SK-N-SH (cell line): ENCODE results near the gene CCDC93. TPM values are rescaled to one million over a fixed set of nuclear protein-coding genes. Genes with fewer than 3 reads are reported as not detected.

Experiments used
- CTCF ChIA-PET: fragments of 300-600, 350-600 bp; formaldehyde crosslinking; extraction: SDS; loops from one replicate; lab custom pipeline; 2021; lab: Yijun Ruan, JAX
- POLR2A ChIA-PET: fragments of 350-600 bp; sonication (Branson Sonifier 250); formaldehyde crosslinking; extraction: SDS; loops from one replicate; lab custom pipeline; 2020; ENCODE audit warnings: antibody characterized with exemption, inconsistent platforms; lab: Yijun Ruan, JAX
- DNase-seq: peaks from one replicate; pipeline ENCODE4 v3.0.0; 2012
- H2AFZ ChIP-seq: fragments of 200-600 bp; sonication (generic); 2 replicates; pipeline ENCODE4 v1.8.1; 2016; ENCODE audit warnings: antibody characterized with exemption, mild to moderate bottlenecking, low read depth
- H3F3A ChIP-seq: fragments of 200-600 bp; sonication (generic); replicated peaks from 2 replicates; pipeline ENCODE3; 2016; ENCODE audit warnings: antibody characterized with exemption, mild to moderate bottlenecking; ENCODE audit not compliant: insufficient read depth
- H3K27ac ChIP-seq, 2 experiments: fragments of 200-500 bp in 1 of 2; fragments of 200-600 bp in 1 of 2; sonication (Bioruptor generic) in 1 of 2; sonication (generic), shearing (Covaris generic) in 1 of 2; 2 replicates each; pipeline versions ENCODE4 v1.5.1 to v1.6.1; 2014 to 2016; ENCODE audit warnings: low read depth in 2 of 2, inconsistent platforms in 1 of 2, low read length in 1 of 2, mild to moderate bottlenecking in 1 of 2, mixed read lengths in 1 of 2
- H3K27me3 ChIP-seq: fragments of 200-600 bp; sonication (generic), shearing (Covaris generic); 2 replicates; pipeline ENCODE4 v1.6.1; 2016; ENCODE audit warnings: mixed run types; ENCODE audit not compliant: insufficient read depth
- H3K36me3 ChIP-seq, 2 experiments: fragments of 200-500 bp in 1 of 2; fragments of 200-600 bp in 1 of 2; sonication (Bioruptor generic) in 1 of 2; sonication (generic) in 1 of 2; replicated peaks in 1 of 2; 2 replicates each; pipeline versions ENCODE3 to v1.5.1; 2014 to 2016; ENCODE audit warnings: low read length in 1 of 2, mild to moderate bottlenecking in 1 of 2; ENCODE audit not compliant: insufficient read depth in 2 of 2, control insufficient read depth in 1 of 2
- H3K4me1 ChIP-seq, 2 experiments: fragments of 200-500 bp in 1 of 2; fragments of 200-600 bp in 1 of 2; sonication (Bioruptor generic) in 1 of 2; sonication (generic), shearing (Covaris generic) in 1 of 2; 2 replicates each; pipeline versions ENCODE4 v1.5.1 to v1.6.1; 2014 to 2016; ENCODE audit warnings: low read depth in 1 of 2, low read length in 1 of 2, mixed run types in 1 of 2; ENCODE audit not compliant: insufficient read depth in 2 of 2, control insufficient read depth in 1 of 2
- H3K4me2 ChIP-seq: fragments of 200-600 bp; sonication (generic), shearing (Covaris generic); 2 replicates; pipeline ENCODE4 v1.6.1; 2017; ENCODE audit warnings: mixed run types
- H3K4me3 ChIP-seq, 2 experiments: fragments of 200-500 bp in 1 of 2; fragments of 200-600 bp in 1 of 2; sonication (Bioruptor generic) in 1 of 2; sonication (generic), shearing (Covaris generic) in 1 of 2; 2 replicates each; pipeline versions ENCODE4 v1.5.1 to v1.8.1; 2014 to 2016; ENCODE audit warnings: low read depth in 2 of 2, inconsistent platforms in 1 of 2, low read length in 1 of 2, mild to moderate bottlenecking in 1 of 2, mixed read lengths in 1 of 2, moderate library complexity in 1 of 2
- H3K79me2 ChIP-seq: fragments of 200-600 bp; sonication (generic); 2 replicates; pipeline ENCODE4 v1.8.1; 2017; ENCODE audit warnings: mild to moderate bottlenecking; ENCODE audit not compliant: insufficient read depth
- H3K9ac ChIP-seq: fragments of 200-600 bp; sonication (generic); 2 replicates; pipeline ENCODE4 v1.6.1; 2017; ENCODE audit warnings: mixed run types
- H3K9me2 ChIP-seq: fragments of 200-600 bp; sonication (generic); 2 replicates; pipeline ENCODE4 v1.6.1; 2017; ENCODE audit warnings: mixed run types
- H3K9me3 ChIP-seq: fragments of 200-600 bp; sonication (generic); 2 replicates; pipeline ENCODE4 v1.6.1; 2017; ENCODE audit warnings: mixed run types, mild to moderate bottlenecking, moderate library complexity
- H4K20me1 ChIP-seq: fragments of 200-600 bp; sonication (generic); 2 replicates; pipeline ENCODE4 v1.6.1; 2017; ENCODE audit warnings: mild to moderate bottlenecking, mixed run types; ENCODE audit not compliant: insufficient read depth
- CHD2 ChIP-seq: fragments of 150-350 bp; IDR thresholded peaks from 2 replicates; pipeline ENCODE4 v1.6.1; 2018; ENCODE audit warnings: low read length; ENCODE audit not compliant: partially characterized antibody
- CTCF ChIP-seq: fragments of 200-600 bp; sonication (generic); IDR thresholded peaks from 2 replicates; pipeline ENCODE4 v1.6.1; 2017; ENCODE audit warnings: antibody characterized with exemption, mild to moderate bottlenecking, moderate library complexity
- ELF1 ChIP-seq: IDR thresholded peaks from 2 replicates; pipeline ENCODE4 v1.4.0; 2012
- FOSL2 ChIP-seq: IDR thresholded peaks from 2 replicates; pipeline ENCODE4 v1.4.0; 2012; ENCODE audit warnings: low read depth, mild to moderate bottlenecking, moderate library complexity, borderline replicate concordance
- FOXJ3 ChIP-seq: sonication (generic); formaldehyde crosslinking; IDR thresholded peaks from 2 replicates; pipeline ENCODE4 v1.5.1; 2020; ENCODE audit warnings: mild to moderate bottlenecking, missing genetic modification reagents
- FOXM1 ChIP-seq: IDR thresholded peaks from 2 replicates; pipeline ENCODE4 v1.4.0; 2012; ENCODE audit warnings: low read depth, mild to moderate bottlenecking
- GABPA ChIP-seq: IDR thresholded peaks from 2 replicates; pipeline ENCODE4 v1.4.0; 2012; ENCODE audit warnings: low read depth, mild to moderate bottlenecking
- NRF1 ChIP-seq: IDR thresholded peaks from 2 replicates; pipeline ENCODE4 v1.6.1; 2012; ENCODE audit warnings: low read depth, mild to moderate bottlenecking, low read length
- PBX3 ChIP-seq: IDR thresholded peaks from 2 replicates; pipeline ENCODE4; 2012
- POLR2AphosphoS5 ChIP-seq: IDR thresholded peaks from 2 replicates; pipeline ENCODE4 v1.6.1; 2012; ENCODE audit warnings: low read depth, low read length
- RCOR1 ChIP-seq: fragments of 150-350 bp; IDR thresholded peaks from 2 replicates; pipeline ENCODE4 v1.6.1; 2017; ENCODE audit warnings: antibody characterized with exemption, low read length
- RFX5 ChIP-seq: IDR thresholded peaks from 2 replicates; pipeline ENCODE4 v1.6.1; 2012; ENCODE audit warnings: mild to moderate bottlenecking, improper control_type of control experiment, low read length
- SIN3A ChIP-seq: IDR thresholded peaks from 2 replicates; pipeline ENCODE4 v1.6.1; 2012; ENCODE audit warnings: low read depth, mild to moderate bottlenecking, low read length, moderate library complexity, borderline replicate concordance
- SMC3 ChIP-seq: IDR thresholded peaks from 2 replicates; pipeline ENCODE4 v1.6.1; 2012; ENCODE audit warnings: low read depth, low read length, improper control_type of control experiment
- TAF1 ChIP-seq: IDR thresholded peaks from 2 replicates; pipeline ENCODE4 v1.6.1; 2012; ENCODE audit warnings: low read depth, mild to moderate bottlenecking, low read length, moderate library complexity, borderline replicate concordance
- TCF12 ChIP-seq: IDR thresholded peaks from 2 replicates; pipeline ENCODE4 v1.4.0; 2012
- TEAD4 ChIP-seq: IDR thresholded peaks from 2 replicates; pipeline ENCODE4 v1.4.0; 2012; ENCODE audit warnings: mild to moderate bottlenecking, borderline replicate concordance; ENCODE audit not compliant: insufficient read depth
- USF2 ChIP-seq: fragments of 150-350 bp; IDR thresholded peaks from 2 replicates; pipeline ENCODE4 v1.6.1; 2017; ENCODE audit warnings: antibody characterized with exemption, low read length, low read depth, borderline replicate concordance
- YY1 ChIP-seq: IDR thresholded peaks from 2 replicates; pipeline ENCODE4 v1.4.0; 2012; ENCODE audit warnings: low read depth, mild to moderate bottlenecking
- ZBTB33 ChIP-seq: IDR thresholded peaks from 2 replicates; pipeline ENCODE4 v1.4.0; 2012; ENCODE audit warnings: low read depth, borderline replicate concordance
- WGBS: methylation state at CpG from one replicate; pipeline ENCODE4 v1.1.6; 2017; ENCODE audit warnings: low lambda C conversion rate; 5-methylcytosine and 5-hydroxymethylcytosine counted together
- polyA plus RNA-seq, 3 experiments: library from polyadenylated mRNA; depleted of rRNA; stranded (reverse); fragments of >200 nt; gene quantifications; 2 replicates each; pipeline ENCODE4 v1.2.3, GENCODE V29; 2012

The CCDC93 gene
- polyA plus RNA-seq, 1 of the 3 experiments (the other 2 are of a cell fraction): 11.7 TPM

GRCh38 chr2:117945296-117945695 lies 68.6 kb downstream of the CCDC93 start:
- Histone ChIP-seq H3K4me3 (no peak overlapping the region), H3K9me2 (no peaks in the 10 kb centered on the region), H3K79me2 (no peaks in the 10 kb centered on the region), H3K4me2 (no peak overlapping the region), H4K20me1 (no peaks in the 10 kb centered on the region), H3F3A (peaks cover 20% of the 10 kb centered on the region), H3K36me3 (peaks cover 64 to 86% of the 10 kb centered on the region in 2 experiments), H3K9ac (no peak overlapping the region), H3K27me3 (no peaks in the 10 kb centered on the region), H3K9me3 (no peaks in the 10 kb centered on the region), H3K4me1 (peaks cover 0 to 6% of the 10 kb centered on the region in 2 experiments; a peak in 1 of 4 replicates), H2AFZ (no peak overlapping the region), H3K27ac (no peak overlapping the region)
- WGBS: 98% methylated on average over 5 of the region's 5 CpGs
- CTCF ChIA-PET: interaction anchor here (0.6 to 2.4 kb wide), 2 partner anchors 11 to 58 kb away, joined by 3 to 11 read pairs; no protein-coding TSS in a partner anchor
- POLR2A ChIA-PET: no interaction called here
- TF ChIP-seq TCF12: no peak
- TF ChIP-seq FOSL2: no peak
- no peak for TF ChIP-seq FOXJ3 (CRISPR knock-in tag)
- TF ChIP-seq SIN3A: no peak
- TF ChIP-seq NRF1: no peak
- no peak for TF ChIP-seq CTCF
- no peak for TF ChIP-seq YY1
- no peak for TF ChIP-seq RCOR1
- TF ChIP-seq CHD2: no peak
- TF ChIP-seq FOXM1: no peak
- TF ChIP-seq POLR2AphosphoS5: no peak
- TF ChIP-seq SMC3: no peak
- no peak for TF ChIP-seq USF2
- no peak for DNase-seq

- H3K9me2 ChIP-seq: no peaks in the 10 kb centered on the region
- ChIA-PET POLR2A (no interaction called here), CTCF (interaction anchor here (2.4 kb wide), 1 partner anchor 58 kb away, joined by 11 read pairs; no protein-coding TSS in a partner anchor)
- H3K4me2 ChIP-seq: no peak overlapping the region
- no peak overlapping the region for H3K9ac ChIP-seq
- no peaks in the 10 kb centered on the region for H3K27me3 ChIP-seq
- H3K36me3 ChIP-seq: peaks cover 67 to 86% of the 10 kb centered on the region in 2 experiments
- H3K4me1 ChIP-seq: peaks cover 0 to 6% of the 10 kb centered on the region in 2 experiments; a peak in 1 of 4 replicates
- TF ChIP-seq FOXM1 (no peak), PBX3 (no peak), ZBTB33 (no peak), TAF1 (no peak), YY1 (no peak), USF2 (no peak), SIN3A (no peak), RFX5 (no peak), ELF1 (no peak), GABPA (no peak), TEAD4 (no peak)
- H4K20me1 ChIP-seq: no peaks in the 10 kb centered on the region
- H3F3A ChIP-seq: peaks cover 20% of the 10 kb centered on the region
- WGBS: 100% methylated on average over 1 of the region's 2 CpGs
- H3K79me2 ChIP-seq: no peaks in the 10 kb centered on the region
- H3K27ac ChIP-seq: no peak overlapping the region
- H3K9me3 ChIP-seq: no peaks in the 10 kb centered on the region
- H2AFZ ChIP-seq: no peak overlapping the region
- no peak for DNase-seq
- H3K4me3 ChIP-seq: no peak overlapping the region
Observed at GRCh38 chr2:117944816-117945215, 69.1 kb downstream of the CCDC93 start.
